OCI-LY1 (cell line): Measurements from ENCODE around the gene MOCS1.

Source experiments
- EZH2 ChIP-seq: fragments of 200-600 bp; sonication (generic), shearing (Covaris generic); IDR thresholded peaks from 2 replicates; pipeline ENCODE4 v1.8.0; 2017; ENCODE audit warnings: borderline replicate concordance, mixed run types, mild to moderate bottlenecking, antibody characterized with exemption, low read length, moderate library complexity, mixed read lengths
- TF ChIP-seq, protein P1 (sequence below): fragments of 200-600 bp; sonication (generic), shearing (Covaris generic); IDR thresholded peaks from 2 replicates; pipeline ENCODE4 v1.5.1; 2017; ENCODE audit warnings: mild to moderate bottlenecking, antibody characterized with exemption, low read length, moderate library complexity, mixed read lengths

GRCh38 chr6:39936857-39937256 lies 2.6 kb upstream of the MOCS1 start:
- TF ChIP-seq EZH2 = no peak
- TF ChIP-seq, protein P1, sequence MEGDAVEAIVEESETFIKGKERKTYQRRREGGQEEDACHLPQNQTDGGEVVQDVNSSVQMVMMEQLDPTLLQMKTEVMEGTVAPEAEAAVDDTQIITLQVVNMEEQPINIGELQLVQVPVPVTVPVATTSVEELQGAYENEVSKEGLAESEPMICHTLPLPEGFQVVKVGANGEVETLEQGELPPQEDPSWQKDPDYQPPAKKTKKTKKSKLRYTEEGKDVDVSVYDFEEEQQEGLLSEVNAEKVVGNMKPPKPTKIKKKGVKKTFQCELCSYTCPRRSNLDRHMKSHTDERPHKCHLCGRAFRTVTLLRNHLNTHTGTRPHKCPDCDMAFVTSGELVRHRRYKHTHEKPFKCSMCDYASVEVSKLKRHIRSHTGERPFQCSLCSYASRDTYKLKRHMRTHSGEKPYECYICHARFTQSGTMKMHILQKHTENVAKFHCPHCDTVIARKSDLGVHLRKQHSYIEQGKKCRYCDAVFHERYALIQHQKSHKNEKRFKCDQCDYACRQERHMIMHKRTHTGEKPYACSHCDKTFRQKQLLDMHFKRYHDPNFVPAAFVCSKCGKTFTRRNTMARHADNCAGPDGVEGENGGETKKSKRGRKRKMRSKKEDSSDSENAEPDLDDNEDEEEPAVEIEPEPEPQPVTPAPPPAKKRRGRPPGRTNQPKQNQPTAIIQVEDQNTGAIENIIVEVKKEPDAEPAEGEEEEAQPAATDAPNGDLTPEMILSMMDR = no peak
